ENCODE measurements around the gene RGS2.

- TF ChIP-seq, protein P1, sequence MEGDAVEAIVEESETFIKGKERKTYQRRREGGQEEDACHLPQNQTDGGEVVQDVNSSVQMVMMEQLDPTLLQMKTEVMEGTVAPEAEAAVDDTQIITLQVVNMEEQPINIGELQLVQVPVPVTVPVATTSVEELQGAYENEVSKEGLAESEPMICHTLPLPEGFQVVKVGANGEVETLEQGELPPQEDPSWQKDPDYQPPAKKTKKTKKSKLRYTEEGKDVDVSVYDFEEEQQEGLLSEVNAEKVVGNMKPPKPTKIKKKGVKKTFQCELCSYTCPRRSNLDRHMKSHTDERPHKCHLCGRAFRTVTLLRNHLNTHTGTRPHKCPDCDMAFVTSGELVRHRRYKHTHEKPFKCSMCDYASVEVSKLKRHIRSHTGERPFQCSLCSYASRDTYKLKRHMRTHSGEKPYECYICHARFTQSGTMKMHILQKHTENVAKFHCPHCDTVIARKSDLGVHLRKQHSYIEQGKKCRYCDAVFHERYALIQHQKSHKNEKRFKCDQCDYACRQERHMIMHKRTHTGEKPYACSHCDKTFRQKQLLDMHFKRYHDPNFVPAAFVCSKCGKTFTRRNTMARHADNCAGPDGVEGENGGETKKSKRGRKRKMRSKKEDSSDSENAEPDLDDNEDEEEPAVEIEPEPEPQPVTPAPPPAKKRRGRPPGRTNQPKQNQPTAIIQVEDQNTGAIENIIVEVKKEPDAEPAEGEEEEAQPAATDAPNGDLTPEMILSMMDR (IDR thresholded peaks at IDR 0.05; ENCODE audit: low read depth, low read length) = no peak
- no peak for TF ChIP-seq EZH2phosphoT487 (IDR thresholded peaks at IDR 0.05; ENCODE audit: low read depth)
These were observed 18.1 kb downstream of the RGS2 start for GRCh38 chr1:192826791-192827546.

Measured in OCI-LY3 (cell line).